Ammon's horn (tissue), 1 donor: ENCODE results near the gene MTARC1.
A peak's percentile ranks its signal among the peaks of the same experiment; 100 is the strongest.

ENCODE experiments used
- DNase-seq: peaks from one replicate; pipeline ENCODE4 v3.0.0-alpha.2; 2016; ENCODE audit warnings: low spot score

Gene MTARC1

DNA sequence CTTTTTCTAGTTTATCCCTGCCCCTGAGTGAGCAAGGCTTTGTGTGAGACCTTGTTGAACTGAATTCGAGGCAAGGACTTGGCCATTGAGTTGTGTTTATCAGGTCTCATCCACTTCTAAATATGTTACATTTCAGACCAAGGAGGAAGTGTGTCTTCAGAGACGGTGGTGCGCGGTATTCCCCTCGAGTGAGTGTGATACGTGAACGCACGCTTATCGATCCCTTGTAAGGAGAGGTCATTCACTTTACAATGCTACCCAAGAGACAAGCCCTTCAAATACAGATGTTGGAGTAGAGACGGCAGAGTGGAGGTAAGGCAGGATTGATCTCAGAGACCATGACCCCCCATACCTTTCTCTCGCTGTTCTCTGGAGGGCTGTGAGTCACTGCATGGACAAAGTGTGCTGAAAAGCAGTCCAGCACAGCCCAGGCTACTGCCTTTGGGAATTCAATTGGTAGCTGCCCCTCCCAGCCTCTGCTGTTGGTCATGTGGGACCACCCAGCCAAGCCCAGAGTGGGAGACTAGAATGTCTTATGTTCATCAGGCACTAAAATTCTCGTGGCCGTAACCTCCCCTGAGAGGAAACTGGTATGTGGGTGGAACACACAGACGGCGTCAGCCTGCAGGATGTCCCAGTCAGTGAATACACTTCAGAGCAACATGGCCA is 16.3 kb upstream of the MTARC1 start:
- no peak for DNase-seq

GRCh38 chr1:220772846-220773245 is 13.9 kb upstream of the MTARC1 start:
- no peak for DNase-seq

DNA sequence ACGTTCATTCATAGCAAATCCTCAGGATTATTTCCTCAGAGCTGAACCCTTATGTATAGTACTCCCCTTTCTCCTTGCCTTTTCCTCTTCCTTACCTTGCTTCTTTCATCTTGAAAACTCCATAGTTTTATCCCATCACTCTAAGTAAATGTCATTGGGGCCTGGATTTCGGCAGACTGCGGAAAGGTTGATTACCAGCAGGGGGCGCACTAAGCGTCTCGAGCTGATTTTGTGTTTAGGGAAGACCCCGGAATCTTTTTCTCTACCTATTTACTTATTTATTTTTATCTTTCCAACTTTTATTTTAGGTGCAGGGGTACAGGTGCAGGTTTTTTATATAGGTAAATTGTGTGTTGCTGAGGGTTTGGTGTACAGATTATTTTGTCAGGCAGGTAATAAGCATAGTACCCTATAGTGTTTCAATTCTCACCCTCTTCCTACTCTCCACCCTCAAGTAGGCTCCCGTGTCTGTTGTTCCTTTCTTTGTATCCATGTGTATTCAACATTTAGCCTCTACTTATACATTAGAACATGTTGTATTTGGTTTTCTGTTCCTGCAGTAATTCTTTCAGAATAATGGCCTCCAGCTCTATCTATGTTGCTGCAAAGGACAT is 11.4 kb upstream of the MTARC1 start:
- peak; percentile 39 for DNase-seq

DNA sequence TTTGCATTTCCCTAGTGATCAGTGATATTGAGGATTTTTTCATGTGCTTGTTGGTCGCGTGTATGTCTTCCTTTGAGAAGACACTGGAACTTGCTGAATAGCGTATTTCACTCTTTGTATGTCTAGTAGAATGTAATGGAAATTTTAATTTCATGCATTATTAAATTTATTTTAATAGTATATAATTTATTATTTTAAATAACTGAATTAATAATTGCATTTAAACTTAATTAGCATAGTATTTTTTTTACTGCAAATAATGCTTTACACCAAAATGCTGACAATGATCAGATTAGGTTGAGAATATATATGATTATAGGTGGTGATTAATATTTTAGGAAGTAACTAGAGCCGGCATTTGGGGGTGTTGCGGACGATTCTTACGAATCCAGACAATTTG is 10.5 kb upstream of the MTARC1 start:
- no peak for DNase-seq

DNA sequence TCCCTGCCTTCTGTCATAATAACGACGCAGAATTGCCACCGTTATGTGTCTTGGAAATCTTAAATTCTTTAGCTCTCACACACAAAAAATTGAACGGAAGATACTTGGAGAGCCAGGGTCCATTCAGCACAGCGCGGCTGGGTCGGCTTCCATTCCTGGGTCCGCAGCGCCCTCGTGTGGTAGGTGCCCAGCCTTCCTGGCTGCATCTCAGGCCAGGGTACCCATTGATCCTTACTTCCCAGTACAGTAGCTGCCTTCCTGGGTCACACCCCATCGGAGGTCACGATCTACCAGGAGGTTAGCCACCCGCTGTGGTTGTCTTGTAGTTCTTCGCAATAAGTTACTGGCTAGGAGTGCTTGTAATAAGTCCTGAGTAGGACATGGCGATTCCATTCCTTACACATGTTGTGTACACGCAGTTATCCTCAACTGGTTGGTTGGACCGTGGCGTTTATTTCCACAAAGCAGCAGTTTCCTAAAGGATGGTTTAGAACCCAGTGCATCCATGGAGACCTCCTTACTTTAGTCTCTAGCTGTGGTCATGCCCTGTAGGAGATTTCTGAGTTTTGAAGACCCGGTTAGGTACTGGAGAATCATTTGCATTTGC is 9.9 kb upstream of the MTARC1 start:
- peak; percentile 90 for DNase-seq

DNA sequence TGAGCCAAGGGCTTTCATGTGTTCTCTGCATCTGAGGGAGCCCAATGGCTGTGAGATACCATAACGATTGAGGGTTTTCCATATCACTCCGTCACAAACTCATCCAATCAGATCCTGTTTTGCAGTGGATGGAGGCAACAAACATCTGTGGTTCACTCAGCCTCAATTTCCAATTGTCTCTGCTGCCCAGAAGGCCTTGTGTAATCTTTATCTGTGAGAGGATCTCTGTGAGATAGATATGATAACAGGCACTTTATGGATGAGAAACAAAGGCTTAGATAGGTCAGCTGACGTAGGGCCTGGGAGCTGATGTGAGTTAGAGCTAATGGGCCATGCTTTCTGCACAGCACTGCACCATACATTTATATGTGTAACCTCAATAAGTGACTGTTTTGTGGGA is 3.3 kb upstream of the MTARC1 start:
- no peak for DNase-seq

- no peak for DNase-seq
Observed at GRCh38 chr1:220784751-220785150, 2.0 kb upstream of the MTARC1 start.

GRCh38 chr1:220785166-220786056 is 1.3 kb upstream of the MTARC1 start:
- no peak for DNase-seq

- no peak for DNase-seq
Observed at GRCh38 chr1:220786057-220786336, 716 bp upstream of the MTARC1 start.

- no peak for DNase-seq
Observed at GRCh38 chr1:220787069-220787619, 431 bp downstream of the MTARC1 start.

DNA sequence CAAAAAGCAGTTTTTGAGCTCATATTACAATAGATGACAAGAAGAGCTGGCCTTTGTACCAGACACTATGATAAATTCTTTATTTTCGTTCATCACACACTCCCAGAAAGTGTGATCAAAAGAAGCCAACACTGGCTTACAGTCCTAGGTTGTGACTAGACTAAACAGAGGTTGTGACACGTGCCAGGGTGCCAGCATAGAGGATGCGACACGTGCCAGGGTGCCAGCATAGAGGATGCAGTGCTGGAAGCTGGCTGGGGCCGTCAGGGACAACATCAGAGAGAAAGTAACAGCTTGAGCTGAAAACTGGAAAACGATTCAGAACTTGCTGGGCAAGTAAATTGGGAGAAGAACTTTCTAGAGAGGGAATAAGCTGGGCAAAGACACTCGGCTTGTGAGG is 2.2 kb downstream of the MTARC1 start:
- DNase-seq, result no peak

DNA sequence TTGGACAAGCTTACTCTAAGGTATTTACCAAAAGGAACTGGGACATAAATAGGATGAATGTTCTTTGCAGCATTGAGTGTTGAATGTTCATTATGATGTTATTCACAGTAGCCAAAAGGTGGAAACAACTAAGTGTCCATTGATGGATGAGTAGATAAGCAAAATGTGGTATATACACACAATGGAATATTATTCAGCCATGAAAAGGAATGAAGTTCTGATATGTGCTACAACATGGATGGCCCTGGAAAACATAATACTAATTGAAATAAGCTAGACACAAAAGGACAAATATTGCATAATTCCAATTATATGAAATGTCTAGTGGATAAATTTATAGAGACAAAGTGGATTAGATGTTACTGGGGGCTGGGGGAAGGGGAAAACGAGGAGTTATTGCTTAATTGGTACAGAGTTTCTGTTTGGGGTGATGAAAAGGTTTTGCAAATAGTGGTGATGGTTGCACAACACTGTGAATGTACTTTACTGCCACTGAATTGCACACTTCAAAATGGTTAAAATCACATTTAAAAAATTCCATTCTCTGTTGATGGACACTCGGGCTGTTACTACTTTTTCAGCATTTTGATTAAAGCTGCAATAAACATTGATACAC is 2.9 kb downstream of the MTARC1 start:
- DNase-seq, result no peak

- no peak for DNase-seq
Observed at GRCh38 chr1:220791285-220791684, 4.6 kb downstream of the MTARC1 start.

DNA sequence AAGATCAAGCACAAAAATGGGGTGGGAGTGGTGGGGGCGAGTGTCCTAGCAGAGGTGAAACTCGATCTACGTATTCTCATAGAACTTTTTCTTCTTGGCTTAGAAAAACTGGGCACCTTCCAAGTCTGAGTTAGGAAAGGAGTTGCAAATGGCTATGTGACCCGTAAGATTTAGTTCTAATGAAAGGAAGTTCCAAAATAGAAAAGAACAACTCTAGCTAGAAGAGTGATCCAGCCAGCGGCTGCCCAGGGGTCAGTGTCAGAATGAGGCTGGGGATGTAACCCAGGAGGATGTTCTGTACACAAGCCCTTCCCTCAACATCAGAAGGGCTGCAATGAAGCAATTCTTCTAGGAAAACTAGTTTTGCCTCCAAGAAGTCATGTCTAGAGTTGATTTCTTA is 5.2 kb downstream of the MTARC1 start:
- DNase-seq, result no peak

- DNase-seq, result no peak
Observed at GRCh38 chr1:220796530-220796929, 9.8 kb downstream of the MTARC1 start.

- DNase-seq, result no peak
Observed at GRCh38 chr1:220797044-220797443, 10.3 kb downstream of the MTARC1 start.

DNA sequence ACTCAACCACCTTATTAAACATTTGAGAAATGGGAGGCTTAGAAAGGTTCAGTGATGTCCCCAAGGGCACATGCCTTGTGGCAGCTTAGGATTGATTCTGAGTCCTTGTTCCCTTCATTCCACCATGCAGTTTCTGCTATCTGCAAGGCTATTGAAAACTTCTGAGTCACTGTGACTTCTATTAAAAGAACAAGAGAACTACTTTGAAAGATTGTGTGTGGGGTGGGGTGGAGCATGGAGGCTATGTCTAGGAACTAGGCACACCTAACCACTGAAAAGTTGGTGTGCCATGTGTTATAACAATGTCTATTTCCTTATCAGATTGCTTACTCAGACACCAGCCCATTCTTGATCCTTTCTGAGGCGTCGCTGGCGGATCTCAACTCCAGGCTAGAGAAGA is 10.8 kb downstream of the MTARC1 start:
- DNase-seq, result no peak

GRCh38 chr1:220798338-220798737 is 11.6 kb downstream of the MTARC1 start:
- DNase-seq, result no peak

DNA sequence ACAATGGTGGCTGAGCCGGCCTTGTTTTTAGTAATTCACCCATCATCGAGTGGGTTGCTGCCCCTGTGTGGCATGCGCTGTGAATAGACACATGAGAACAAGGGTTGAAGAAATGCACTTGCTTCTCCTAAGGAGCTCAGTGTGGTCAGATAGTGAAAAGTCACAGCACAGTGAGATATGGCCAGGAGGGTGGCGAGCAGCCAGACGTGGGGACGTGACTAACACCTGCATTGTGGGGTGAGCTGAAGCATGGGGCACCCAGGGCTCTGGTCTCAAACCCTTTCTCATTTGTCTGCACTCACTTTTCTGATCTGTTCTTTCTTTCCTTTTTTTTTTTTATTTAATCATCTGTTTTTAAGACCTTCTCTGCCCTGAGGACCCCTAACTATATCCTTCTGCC is 13.5 kb downstream of the MTARC1 start:
- DNase-seq, result no peak

- peak; percentile 34 for DNase-seq
Observed at GRCh38 chr1:220803401-220804201, 16.9 kb downstream of the MTARC1 start.

DNA sequence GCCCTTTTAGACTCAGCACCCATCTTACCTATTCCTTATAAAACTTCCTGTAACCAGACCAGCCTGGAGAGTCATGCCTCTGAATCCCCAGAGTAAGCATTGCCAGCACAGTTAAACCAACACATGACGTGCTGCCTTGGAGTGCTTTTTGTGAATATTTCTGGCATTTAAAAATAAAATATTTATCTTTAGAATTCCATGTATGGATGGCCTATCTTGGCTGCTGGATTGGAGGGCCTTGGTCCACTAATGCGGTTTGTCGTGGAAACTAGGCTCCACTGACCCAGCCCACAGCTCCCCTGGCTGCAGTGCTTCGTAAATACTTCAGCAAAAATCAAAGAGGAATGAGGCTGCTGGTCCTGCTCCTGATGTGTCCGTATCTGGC is 17.5 kb downstream of the MTARC1 start:
- no peak for DNase-seq
